GM12892 (cell line): ENCODE measurements around the gene PYGM.

Experiments
- DNase-seq: peaks from one replicate; pipeline ENCODE4 v3.0.0; 2011; ENCODE audit not compliant: insufficient read length
- FAIRE-seq: peaks from 2 replicates; lab custom pipeline; 2011; peaks lifted over from hg19 to GRCh38; lab: Jason Lieb, UNC
- POLR2A ChIP-seq: IDR thresholded peaks from 2 replicates; pipeline ENCODE4 v1.6.1; 2011; ENCODE audit warnings: low read depth, low read length, control low read depth
- POLR2AphosphoS5 ChIP-seq: IDR thresholded peaks from 2 replicates; pipeline ENCODE4 v1.6.1; 2011; ENCODE audit warnings: low read depth, low read length, control low read depth
- TAF1 ChIP-seq: IDR thresholded peaks from 2 replicates; pipeline ENCODE4 v1.6.1; 2011; ENCODE audit warnings: low read depth, mild to moderate bottlenecking, control low read depth, low read length, borderline replicate concordance

The PYGM gene

DNA sequence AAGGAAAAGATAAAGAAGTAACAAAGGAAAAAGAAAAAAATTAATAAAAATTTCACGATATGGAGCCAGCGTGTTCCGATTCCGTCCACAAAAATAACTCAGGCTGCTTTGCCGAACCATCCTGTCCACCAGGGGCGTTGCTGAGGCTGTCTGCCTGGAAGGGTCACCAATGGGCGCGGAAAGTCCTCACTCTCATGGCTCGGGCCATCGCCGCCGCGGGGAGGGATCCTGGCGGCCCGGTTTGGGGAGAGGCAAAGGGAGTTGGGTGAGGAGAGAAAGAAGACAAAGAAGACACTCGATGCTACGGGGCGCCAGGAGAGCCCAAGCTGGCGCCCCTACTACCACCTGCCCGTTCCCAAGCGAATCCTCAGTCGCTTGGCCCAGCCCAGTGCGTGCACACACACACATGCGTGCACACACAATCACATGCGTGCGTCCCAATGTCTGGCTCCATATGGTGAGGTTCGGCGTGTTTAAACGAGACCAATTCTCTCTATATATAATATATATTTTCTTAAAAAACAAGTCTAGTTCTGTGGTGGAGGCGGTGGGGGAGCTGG lies 5.6 kb upstream of the PYGM start:
- no peak for DNase-seq
- TF ChIP-seq POLR2A (peak; percentile 53; the same call in 1 of the 2 replicates), TAF1 (no peak), POLR2AphosphoS5 (peak; percentile 76)
- FAIRE-seq, result no peak

DNA sequence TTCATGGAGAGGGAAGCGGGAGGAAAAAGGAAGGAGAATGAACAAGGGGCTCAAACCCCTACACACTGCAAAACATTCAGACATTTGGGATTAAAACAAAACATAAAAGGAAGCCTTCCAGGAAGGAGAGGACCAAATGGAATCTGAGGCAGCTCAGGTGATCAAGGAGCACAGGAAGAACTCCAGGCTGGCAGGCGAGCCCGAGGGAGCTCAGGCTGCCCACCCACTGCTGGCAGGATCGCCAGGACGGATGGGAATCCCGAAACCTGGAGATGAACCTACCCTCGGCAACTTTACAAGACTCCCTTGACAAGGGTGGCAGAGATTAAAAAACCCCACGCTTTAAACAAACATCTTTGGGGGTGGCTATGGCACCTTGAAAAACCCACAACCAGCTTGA lies 5.0 kb upstream of the PYGM start:
- no peak for TF ChIP-seq TAF1
- TF ChIP-seq POLR2A, result no peak
- no peak for TF ChIP-seq POLR2AphosphoS5
- DNase-seq (no peak), FAIRE-seq (no peak)

DNA sequence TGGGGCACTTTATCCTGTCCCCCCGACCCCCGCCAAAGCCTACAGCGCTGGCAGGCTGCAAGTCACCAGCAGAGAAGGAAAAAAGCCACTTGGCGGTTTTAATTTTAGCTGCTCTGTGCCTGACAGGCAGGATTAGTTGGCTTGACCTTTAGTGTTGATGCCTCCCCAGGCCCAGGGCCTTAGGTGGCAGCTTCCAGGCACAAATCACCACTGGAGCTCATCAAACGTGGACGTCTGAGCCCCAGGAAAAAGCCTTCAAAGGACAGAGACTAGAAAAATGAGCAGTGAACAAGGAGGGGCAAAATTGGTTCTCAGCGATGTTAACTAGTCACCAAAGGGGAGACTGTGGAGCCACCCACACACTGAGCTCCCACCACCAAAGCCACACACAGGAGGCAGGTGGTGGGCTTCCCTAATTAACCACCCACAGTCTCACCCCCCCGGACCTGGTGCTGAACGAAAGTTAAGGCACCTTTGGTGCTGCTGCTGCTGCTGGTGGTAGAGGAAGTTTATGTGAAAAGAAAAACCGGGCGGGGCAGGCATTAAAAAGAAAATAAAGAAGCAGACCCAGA lies 4.4 kb upstream of the PYGM start:
- FAIRE-seq (peak; percentile 36), DNase-seq (no peak)
- TF ChIP-seq POLR2A, result no peak
- TF ChIP-seq TAF1, result no peak
- no peak for TF ChIP-seq POLR2AphosphoS5

DNA sequence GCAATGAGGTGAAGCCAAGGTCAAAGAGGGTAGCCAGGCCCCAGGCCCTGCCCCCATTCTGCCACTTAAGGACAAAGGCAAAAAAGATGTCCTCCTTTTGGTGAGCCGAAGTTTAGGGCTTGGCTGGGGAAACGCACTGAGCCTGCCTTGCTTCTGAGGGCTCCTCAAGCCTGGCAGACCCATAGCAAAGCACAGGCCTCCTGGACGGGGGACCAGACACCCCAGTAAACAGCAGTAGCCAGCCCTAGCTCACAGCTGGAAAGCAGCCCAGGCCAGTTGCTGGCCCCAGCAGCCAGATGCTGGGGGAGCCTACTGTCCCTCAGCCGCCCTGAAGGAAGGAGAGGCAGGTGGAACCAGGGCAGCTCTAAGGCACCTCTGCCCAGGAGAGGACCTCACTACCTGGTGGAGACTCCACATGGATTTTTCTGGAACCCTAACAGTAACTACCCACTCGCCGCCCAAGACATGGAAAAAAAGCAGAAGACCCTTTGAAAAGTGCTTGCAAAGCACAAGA lies 3.8 kb upstream of the PYGM start:
- FAIRE-seq (no peak), DNase-seq (no peak)
- TF ChIP-seq TAF1 (no peak), POLR2A (peak; percentile 48; the same call in 1 of the 2 replicates), POLR2AphosphoS5 (peak; percentile 25; the same call in 1 of the 2 replicates)

DNA sequence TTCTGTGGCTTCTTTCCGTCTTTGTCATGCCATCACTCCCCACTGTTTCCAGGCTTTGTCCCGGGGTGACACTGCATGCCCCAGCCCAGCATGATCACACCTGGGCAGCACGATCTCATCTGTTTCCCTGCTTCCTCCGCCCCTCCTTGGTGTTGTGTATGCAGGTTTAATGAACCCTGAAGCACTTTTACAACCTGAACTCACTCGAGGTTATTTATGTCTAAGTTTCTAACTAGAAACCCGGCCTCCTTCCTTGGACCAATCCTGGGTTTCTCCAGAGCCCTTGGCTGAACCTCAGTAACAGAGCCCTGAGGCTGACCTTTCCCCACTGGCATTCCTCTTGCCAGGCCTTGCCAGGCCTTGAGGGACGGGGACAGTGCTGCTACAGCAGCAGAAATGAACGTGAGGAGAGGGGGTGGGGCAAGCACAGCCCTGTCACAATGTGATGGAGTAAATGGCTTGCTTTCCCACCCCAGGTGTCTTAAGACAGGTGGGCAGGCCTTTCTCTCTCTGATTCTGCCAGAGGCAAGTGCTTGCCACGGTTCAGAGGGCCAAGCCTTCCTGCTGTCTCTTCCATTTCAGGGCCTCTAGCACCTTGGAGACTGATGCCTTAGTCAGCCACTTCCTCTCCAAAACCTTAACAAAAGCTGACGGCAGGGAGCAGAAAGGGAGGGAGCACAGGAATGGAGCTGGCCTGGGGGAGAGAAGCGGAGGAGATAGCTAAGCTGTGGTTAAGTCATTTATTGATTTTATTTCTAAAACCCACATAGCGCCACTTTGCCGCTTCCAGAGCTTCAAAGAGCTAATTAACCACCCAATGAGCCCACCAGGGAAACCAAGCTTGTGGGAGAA lies 3.1 kb upstream of the PYGM start:
- no peak for DNase-seq
- TF ChIP-seq POLR2A, result no peak; the same call in 1 of the 2 replicates
- 0 out of 2 replicates have a peak, but pooled peaks have one; percentile 39 for TF ChIP-seq POLR2AphosphoS5
- no peak for FAIRE-seq

DNA sequence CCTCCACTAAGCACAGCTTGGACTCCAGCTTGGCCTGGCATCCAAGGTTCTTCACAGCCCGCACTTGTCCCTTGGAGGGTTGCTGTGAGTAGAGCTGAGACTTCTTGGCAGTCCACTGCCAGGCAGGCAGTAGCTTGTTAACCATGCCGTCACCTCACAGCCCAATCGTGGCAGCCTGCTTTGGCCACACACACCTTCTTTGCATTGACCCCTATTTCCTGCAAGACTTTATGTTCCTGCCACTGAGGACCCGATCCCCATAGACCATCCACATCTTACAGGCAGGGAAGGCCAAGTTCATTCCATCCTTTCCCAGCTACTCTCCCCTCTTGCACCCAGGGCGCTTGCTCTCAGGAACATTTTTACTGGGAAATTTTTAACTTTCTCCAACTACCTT lies 2.5 kb upstream of the PYGM start:
- DNase-seq (no peak), FAIRE-seq (peak; percentile 73)
- TF ChIP-seq TAF1, result no peak
- TF ChIP-seq POLR2AphosphoS5, result peak; percentile 96
- TF ChIP-seq POLR2A, result peak; percentile 74; the same call in 1 of the 2 replicates

DNA sequence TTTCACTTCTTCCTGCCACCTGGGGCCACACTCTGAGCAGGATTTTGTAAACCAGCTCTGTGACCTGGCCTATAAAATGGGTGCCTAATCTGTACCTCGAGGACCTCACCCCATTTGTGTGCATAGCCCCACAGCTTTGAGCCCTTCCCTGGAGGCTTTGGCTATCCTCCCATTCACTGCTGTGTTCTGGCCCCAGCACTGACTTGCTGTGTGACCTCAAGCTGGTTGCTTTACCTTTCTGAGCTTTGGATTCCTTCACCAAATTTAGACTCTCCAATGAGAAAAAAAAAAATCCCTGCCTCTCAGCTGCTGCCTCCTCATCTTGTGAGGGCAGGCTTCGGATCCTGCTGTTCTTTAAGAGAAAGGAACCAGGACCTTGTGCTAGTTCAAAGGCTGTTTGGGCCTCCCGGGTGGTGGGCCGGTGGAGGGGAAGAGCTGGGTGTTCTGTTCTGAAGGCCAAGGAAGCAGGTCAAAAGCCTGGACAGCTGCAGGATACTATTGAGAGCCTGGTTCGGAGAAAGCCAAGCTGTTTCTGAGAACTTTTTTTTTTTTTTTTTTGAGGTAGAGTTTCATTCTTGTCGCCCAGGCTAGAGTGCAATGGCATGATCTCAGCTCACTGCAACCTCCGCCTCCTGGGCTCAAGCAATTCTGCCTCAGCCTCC lies 1.1 kb upstream of the PYGM start:
- FAIRE-seq (no peak), DNase-seq (no peak)
- no peak; the same call in 1 of the 2 replicates for TF ChIP-seq POLR2AphosphoS5
- no peak for TF ChIP-seq POLR2A
- no peak for TF ChIP-seq TAF1

DNA sequence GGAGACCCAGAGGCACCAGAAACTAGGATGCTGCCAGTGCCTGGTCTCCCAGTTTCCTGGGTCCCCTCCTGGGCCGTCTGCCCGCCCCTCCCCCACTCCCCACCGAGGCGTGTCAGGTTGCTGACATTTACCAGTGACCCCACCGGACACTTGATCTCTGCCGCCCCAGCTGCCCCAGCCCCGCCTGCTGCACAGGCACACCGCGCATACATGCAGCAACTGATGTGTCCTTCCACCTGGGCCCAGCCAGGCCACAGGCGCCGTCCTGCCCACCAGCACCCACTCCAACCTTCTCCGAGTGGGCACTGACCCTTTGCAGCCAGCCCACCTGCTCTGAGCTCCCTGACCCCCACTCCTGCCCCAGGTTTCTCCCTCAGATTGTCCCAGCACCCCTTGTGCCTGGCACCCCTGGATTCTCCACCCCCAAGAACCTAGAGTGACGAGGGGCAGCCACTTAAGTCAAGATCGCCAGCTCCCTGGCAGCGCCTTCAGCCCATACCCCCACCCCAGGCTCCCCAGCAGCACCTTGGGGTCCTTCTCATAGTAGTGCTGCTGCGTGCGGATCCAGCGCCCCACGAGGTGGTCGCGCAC lies 548 bp downstream of the PYGM start:
- FAIRE-seq, result no peak
- DNase-seq, result no peak
- TF ChIP-seq POLR2AphosphoS5 (no peak), TAF1 (no peak), POLR2A (no peak)

DNA sequence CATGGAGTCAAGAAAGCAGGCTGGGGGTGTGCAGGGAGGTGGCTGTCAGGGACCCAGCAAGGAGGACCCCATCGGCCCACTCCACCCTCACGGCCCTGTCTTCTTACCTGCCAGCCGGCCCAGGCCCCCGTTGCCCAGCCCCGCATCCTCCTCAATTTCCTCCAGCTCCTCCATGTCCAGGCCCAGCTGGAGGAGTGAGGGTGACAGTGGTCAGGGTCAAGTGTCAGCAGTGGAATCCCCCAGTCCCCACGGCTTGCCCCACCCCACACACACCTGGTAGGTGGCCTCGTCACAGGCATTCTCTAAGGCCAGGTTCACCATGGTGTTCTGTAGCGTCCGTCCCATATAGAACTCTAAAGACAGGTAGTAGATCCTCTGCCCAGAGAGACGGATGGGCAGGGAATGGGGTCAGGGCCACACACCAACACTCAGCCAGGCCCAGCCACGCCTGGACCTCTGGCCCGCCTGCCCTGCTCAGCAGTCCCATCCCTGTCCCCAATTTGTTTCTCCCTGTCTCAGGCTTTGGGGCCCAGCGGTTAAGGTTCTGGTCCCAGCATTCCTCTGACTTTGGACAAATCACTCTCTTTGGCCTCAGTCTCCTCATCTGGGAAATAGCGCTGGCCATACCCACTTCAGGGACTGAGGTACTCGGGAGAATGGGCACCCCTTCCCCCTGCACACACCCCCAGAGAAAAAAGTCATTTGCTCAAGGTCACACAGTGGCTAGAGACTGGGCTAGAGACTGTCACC lies 1.3 kb downstream of the PYGM start:
- no peak for TF ChIP-seq POLR2A
- no peak for TF ChIP-seq TAF1
- TF ChIP-seq POLR2AphosphoS5, result no peak
- FAIRE-seq (no peak), DNase-seq (no peak)
